MCF 10A (cell line): Measurements from ENCODE around the gene NUPR1. TPM values are rescaled to one million over a fixed set of nuclear protein-coding genes. Genes with fewer than 3 reads are reported as not detected.

Experiments used
- BruUV-seq: library from RNA; stranded (reverse); fragments of 400-500 nt; replicated peaks from 2 replicates; lab custom pipeline; 2021; lab: Mats Ljungman, UMichigan
- CTCF ChIA-PET: fragments of 300-600 bp; sonication (Branson Sonifier 250); formaldehyde crosslinking; extraction: SDS; loops from one replicate; lab custom pipeline; 2021; ENCODE audit warnings: antibody characterized with exemption, inconsistent platforms; lab: Yijun Ruan, JAX
- POLR2A ChIA-PET: fragments of 300-600, 350-650 bp; sonication (Branson Sonifier 250); formaldehyde crosslinking; extraction: SDS; loops from one replicate; lab custom pipeline; 2020; ENCODE audit warnings: antibody characterized with exemption, inconsistent platforms; lab: Yijun Ruan, JAX
- DNase-seq: peaks from one replicate; pipeline ENCODE4 v3.0.0-alpha.2; 2018; ENCODE audit not compliant: unreplicated experiment
- H3K27ac Mint-ChIP-seq: one replicate; pipeline ENCODE4 v1.8.0; 2022; ENCODE audit warnings: mild to moderate bottlenecking, low read depth, mixed read lengths; ENCODE audit not compliant: unreplicated experiment
- H3K27me3 Mint-ChIP-seq: one replicate; pipeline ENCODE4 v1.8.0; 2022; ENCODE audit warnings: mixed read lengths; ENCODE audit not compliant: insufficient read depth, unreplicated experiment
- H3K36me3 Mint-ChIP-seq: one replicate; pipeline ENCODE4 v1.8.0; 2022; ENCODE audit warnings: mild to moderate bottlenecking, moderate library complexity, mixed read lengths; ENCODE audit not compliant: insufficient read depth, unreplicated experiment
- H3K4me1 Mint-ChIP-seq: one replicate; pipeline ENCODE4 v1.8.0; 2022; ENCODE audit warnings: mixed read lengths; ENCODE audit not compliant: insufficient read depth, unreplicated experiment
- H3K4me3 Mint-ChIP-seq: one replicate; pipeline ENCODE4 v1.8.0; 2022; ENCODE audit warnings: mild to moderate bottlenecking, moderate library complexity, mixed read lengths; ENCODE audit not compliant: unreplicated experiment
- H3K9me3 Mint-ChIP-seq: one replicate; pipeline ENCODE4 v1.8.0; 2022; ENCODE audit warnings: mixed read lengths; ENCODE audit not compliant: unreplicated experiment
- CTCF ChIP-seq: fragments of 200-600 bp; IDR thresholded peaks from one replicate; pipeline ENCODE4 v1.8.0; 2022; ENCODE audit warnings: antibody characterized with exemption, mild to moderate bottlenecking; ENCODE audit not compliant: unreplicated experiment
- intact Hi-C: fragments of 100-400 bp; cut with micrococcal nuclease; formaldehyde crosslinking; loops from 2 replicates; pipeline ENCODE4 v1.14.1; 2022
- total RNA-seq: library from RNA; stranded (reverse); gene quantifications from 2 replicates; pipeline ENCODE4 v1.2.3, GENCODE V29; 2022

The NUPR1 gene
- total RNA-seq, 1 experiment from 2014 or later: 291 TPM

DNA sequence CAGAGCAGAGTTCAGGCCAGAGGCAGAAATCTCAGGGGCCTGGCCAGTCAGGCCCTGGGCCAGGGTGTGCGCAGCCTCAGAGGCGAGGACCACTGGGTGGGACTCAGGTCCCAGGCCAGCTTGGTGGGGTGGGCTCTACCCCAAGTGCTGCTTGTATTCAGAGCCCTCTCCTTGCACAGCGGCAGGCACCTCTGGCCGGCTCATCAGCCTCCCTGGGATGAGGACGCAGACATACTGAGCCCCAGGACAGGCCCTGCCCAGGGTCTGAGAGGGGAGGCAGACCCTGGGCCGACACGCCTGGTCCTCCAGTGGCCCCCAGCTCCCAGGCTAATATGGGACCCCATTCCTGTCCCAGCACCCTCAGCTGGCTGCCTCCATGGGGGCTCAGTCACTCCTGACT is 24.5 kb downstream of the NUPR1 start:
- no peak for TF ChIP-seq CTCF

GRCh38 chr16:28513484-28514181 is 25.1 kb downstream of the NUPR1 start:
- ChIA-PET POLR2A (no interaction called here), CTCF (interaction anchor here (1.3 kb wide), 1 partner anchor 36 kb away, joined by 3 read pairs; no protein-coding TSS in a partner anchor)
- no peaks in the 10 kb centered on the region for H3K4me1 Mint-ChIP-seq
- H3K36me3 Mint-ChIP-seq: no peaks in the 10 kb centered on the region
- H3K9me3 Mint-ChIP-seq: no peaks in the 10 kb centered on the region
- H3K27ac Mint-ChIP-seq: no peak overlapping the region
- no peak for TF ChIP-seq CTCF
- no TSS peak for BruUV-seq
- no peak for DNase-seq
- no peaks in the 10 kb centered on the region for H3K27me3 Mint-ChIP-seq
- H3K4me3 Mint-ChIP-seq: no peak overlapping the region
- intact Hi-C loops: no loop called here

More for the DNA sequence above, 24.5 kb downstream of the NUPR1 start:
- Mint-ChIP-seq H3K27ac (no peak overlapping the region), H3K4me3 (no peak overlapping the region), H3K27me3 (no peaks in the 10 kb centered on the region), H3K4me1 (no peaks in the 10 kb centered on the region), H3K36me3 (no peaks in the 10 kb centered on the region), H3K9me3 (no peaks in the 10 kb centered on the region)
- CTCF ChIA-PET: interaction anchor here (0.6 to 1.3 kb wide), 4 partner anchors 35 to 1178 kb away, joined by 3 to 4 read pairs (median 4); no protein-coding TSS in a partner anchor
- DNase-seq: no peak
- intact Hi-C loops: no loop called here
- BruUV-seq: no TSS peak
- POLR2A ChIA-PET: no interaction called here

DNA sequence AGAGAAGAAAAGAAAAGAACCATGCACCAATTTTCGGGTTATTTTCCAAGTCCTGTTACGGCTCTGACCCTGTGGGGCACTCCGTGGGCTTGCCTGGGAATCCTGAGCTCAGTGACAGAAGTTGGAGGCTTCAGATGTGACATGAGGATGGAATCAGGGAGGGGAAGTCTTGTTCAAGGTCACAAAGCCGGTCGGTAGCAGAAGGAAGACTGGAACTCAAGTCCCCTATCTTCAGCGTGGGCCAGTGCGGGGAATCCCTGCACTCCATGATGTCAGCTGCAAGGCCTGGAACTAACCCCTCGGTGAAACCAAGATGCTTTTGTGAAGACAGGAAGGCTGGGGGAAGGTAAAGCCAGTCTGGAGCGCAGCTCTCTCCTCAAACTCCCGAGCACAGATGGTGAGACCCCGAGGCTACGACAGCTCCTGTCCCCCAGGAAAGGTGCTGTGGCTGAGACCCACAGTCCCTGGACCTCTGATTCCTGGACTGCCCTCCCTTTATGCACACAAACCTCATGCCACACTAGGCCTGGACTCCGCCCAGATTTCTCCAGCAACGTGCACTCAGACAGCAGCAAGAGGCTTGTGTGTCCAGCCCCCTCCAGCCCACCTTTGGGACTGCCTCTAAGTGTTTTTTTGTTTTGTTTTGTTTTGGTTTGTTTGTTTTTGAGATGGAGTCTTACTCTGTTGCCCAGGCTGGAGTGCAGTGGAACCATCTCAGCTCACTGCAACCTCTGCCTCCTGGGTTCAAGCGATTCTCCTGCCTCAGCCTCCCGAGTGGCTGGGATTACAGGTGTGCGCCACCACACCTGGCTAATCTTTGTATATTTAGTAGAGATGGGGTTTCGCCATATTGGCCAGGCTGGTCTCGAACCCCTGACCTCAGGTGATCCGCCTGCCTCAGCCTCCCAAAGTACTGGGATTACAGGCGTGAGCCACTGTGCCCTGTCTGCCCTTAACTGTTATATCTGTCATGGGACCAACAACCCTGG is 26.7 kb downstream of the NUPR1 start:
- no peak for TF ChIP-seq CTCF
- Mint-ChIP-seq H3K4me1 (no peaks in the 10 kb centered on the region), H3K36me3 (no peaks in the 10 kb centered on the region), H3K27ac (no peak overlapping the region), H3K27me3 (peaks cover 2% of the 10 kb centered on the region), H3K4me3 (no peak overlapping the region), H3K9me3 (no peaks in the 10 kb centered on the region)
- POLR2A ChIA-PET: no interaction called here
- CTCF ChIA-PET: interaction anchor here (0.7 kb wide), 1 partner anchor 13 kb away, joined by 5 read pairs; no protein-coding TSS in a partner anchor
- no TSS peak for BruUV-seq
- intact Hi-C loops: no loop called here
- DNase-seq: no peak

GRCh38 chr16:28511031-28511430 is 27.7 kb downstream of the NUPR1 start:
- H3K27ac Mint-ChIP-seq: no peak overlapping the region

More at GRCh38 chr16:28511031-28511430, 27.7 kb downstream of the NUPR1 start:
- no peak overlapping the region for H3K4me3 Mint-ChIP-seq
- no TSS peak for BruUV-seq
- no peaks in the 10 kb centered on the region for H3K4me1 Mint-ChIP-seq
- no peak for DNase-seq
- no peak for TF ChIP-seq CTCF
- no peaks in the 10 kb centered on the region for H3K9me3 Mint-ChIP-seq
- intact Hi-C loops: no loop called here
- H3K36me3 Mint-ChIP-seq: no peaks in the 10 kb centered on the region
- peaks cover 12% of the 10 kb centered on the region for H3K27me3 Mint-ChIP-seq
- ChIA-PET POLR2A (no interaction called here), CTCF (no interaction called here)
